Prostate gland (tissue), 2 donors: ENCODE results near the gene PEX6. TPM values are rescaled to one million over a fixed set of nuclear protein-coding genes. Genes with fewer than 3 reads are reported as not detected.

Experiments used
- DNase-seq: peaks from one replicate; pipeline ENCODE4 v3.0.0-alpha.2; 2019; ENCODE audit warnings: low spot score
- H3K27ac ChIP-seq, 2 donors: fragments of 200-600 bp; sonication (generic); 2 replicates each; pipeline ENCODE4 v1.5.1; 2017 to 2019
- H3K27me3 ChIP-seq: fragments of 200-600 bp; sonication (generic); replicated peaks from 2 replicates; pipeline ENCODE4 v1.5.1; 2019; ENCODE audit not compliant: insufficient read depth
- H3K36me3 ChIP-seq, 2 donors: fragments of 200-600 bp; sonication (generic); 1 replicate in 1 of 2; 2 replicates in 1 of 2; pipeline versions ENCODE4 v1.5.1 to v1.8.1; 2017 to 2019
- H3K4me1 ChIP-seq: fragments of 200-600 bp; sonication (generic); replicated peaks from 2 replicates; pipeline ENCODE4 v1.5.1; 2019
- H3K4me3 ChIP-seq, 2 donors: fragments of 200-600 bp; sonication (generic); 2 replicates each; pipeline ENCODE4 v1.5.1; 2017 to 2019
- H3K9me3 ChIP-seq: fragments of 200-600 bp; sonication (generic); 2 replicates; pipeline ENCODE4 v1.5.1; 2017
- CTCF ChIP-seq, 4 experiments: fragments of 200-600 bp in 2 of 4; fragments of 450-650 bp in 2 of 4; sonication (generic) in 2 of 4; IDR thresholded peaks; 1 replicate in 3 of 4; 2 replicates in 1 of 4; pipeline ENCODE4 v1.5.1; 2016 to 2019; ENCODE audit warnings: antibody characterized with exemption in 4 of 4, mild to moderate bottlenecking in 2 of 4, moderate library complexity in 2 of 4
- POLR2A ChIP-seq: fragments of 450-650 bp; IDR thresholded peaks from one replicate; pipeline ENCODE4 v1.6.1; 2016; ENCODE audit warnings: antibody characterized with exemption, mild to moderate bottlenecking
- POLR2AphosphoS5 ChIP-seq: sonication (generic); formaldehyde crosslinking; IDR thresholded peaks from one replicate; pipeline ENCODE4 v1.6.1; 2017; ENCODE audit warnings: antibody characterized with exemption
- WGBS: methylation state at CpG from one replicate; pipeline ENCODE4 v1.1.5; 2018; 5-methylcytosine and 5-hydroxymethylcytosine counted together
- intact Hi-C: fragments of 100-400 bp; cut with DNase I; formaldehyde crosslinking; loops from one replicate; pipeline ENCODE4 v1.14.2; 2022
- total RNA-seq, 2 donors: library from RNA; depleted of rRNA; stranded (reverse); fragments of >200 nt; gene quantifications; one replicate each; pipeline ENCODE4 v1.1.0, GENCODE V29; 2016

The PEX6 gene
- total RNA-seq, 2 donors from 2014 or later: 23.9 to 57.9 TPM

GRCh38 chr6:43020847-43021246, 41.9 kb upstream of the PEX6 start:
- peak overlapping the region; percentile 83 to 84 for H3K27ac ChIP-seq
- no peaks in the 10 kb centered on the region for H3K27me3 ChIP-seq
- peak overlapping the region; percentile 85 to 88 for H3K4me3 ChIP-seq
- no peaks in the 10 kb centered on the region for H3K9me3 ChIP-seq
- intact Hi-C loops: no loop called here
- peaks cover 2 to 25% of the 10 kb centered on the region in 2 donors for H3K36me3 ChIP-seq
- H3K4me1 ChIP-seq: peaks cover 7% of the 10 kb centered on the region
- DNase-seq: no peak
- TF ChIP-seq CTCF (IDR thresholded peaks at IDR 0.05) (no peak), POLR2A (no peak), POLR2AphosphoS5 (no peak)
- 46% methylated on average over 5 of the region's 5 CpGs for WGBS

- Histone ChIP-seq H3K27me3 (no peaks in the 10 kb centered on the region), H3K27ac (peak overlapping the region in 1 of 2 donors; percentile 83), H3K9me3 (no peaks in the 10 kb centered on the region), H3K4me3 (no peak overlapping the region), H3K36me3 (peaks cover 2 to 18% of the 10 kb centered on the region in 2 donors), H3K4me1 (peaks cover 8% of the 10 kb centered on the region)
- WGBS: 89% methylated on average over 3 of the region's 3 CpGs
- intact Hi-C loops: no loop called here
- TF ChIP-seq POLR2AphosphoS5 (no peak), POLR2A (no peak), CTCF (IDR thresholded peaks at IDR 0.05) (no peak)
- no peak for DNase-seq
Observed at GRCh38 chr6:43020052-43020705, 41.2 kb upstream of the PEX6 start.

GRCh38 chr6:43019152-43019551, 40.2 kb upstream of the PEX6 start:
- TF ChIP-seq POLR2AphosphoS5 (no peak), CTCF (IDR thresholded peaks at IDR 0.05) (no peak), POLR2A (no peak)
- H3K4me1 ChIP-seq: peaks cover 8% of the 10 kb centered on the region
- H3K27me3 ChIP-seq: no peaks in the 10 kb centered on the region
- intact Hi-C loops: loop anchor here (10.0 kb wide), 1 partner anchor 46 kb away; no protein-coding TSS in a partner anchor
- H3K9me3 ChIP-seq: no peaks in the 10 kb centered on the region
- no peak overlapping the region for H3K27ac ChIP-seq
- DNase-seq: no peak
- WGBS: 87% methylated on average over 2 of the region's 2 CpGs
- H3K36me3 ChIP-seq: peaks cover 2 to 15% of the 10 kb centered on the region in 2 donors
- H3K4me3 ChIP-seq: no peak overlapping the region

GRCh38 chr6:43016943-43017334, 38.0 kb upstream of the PEX6 start:
- H3K4me3 ChIP-seq: no peak overlapping the region
- intact Hi-C loops: loop anchor here (10.0 kb wide), 1 partner anchor 48 kb away; no protein-coding TSS in a partner anchor
- WGBS: 88% methylated on average over 12 of the region's 12 CpGs
- no peaks in the 10 kb centered on the region for H3K27me3 ChIP-seq
- H3K4me1 ChIP-seq: peaks cover 8% of the 10 kb centered on the region
- no peak for TF ChIP-seq POLR2AphosphoS5
- no peak for TF ChIP-seq CTCF (IDR thresholded peaks at IDR 0.05)
- TF ChIP-seq POLR2A: no peak
- DNase-seq: no peak
- H3K9me3 ChIP-seq: no peaks in the 10 kb centered on the region
- H3K27ac ChIP-seq: no peak overlapping the region
- peaks cover 2 to 15% of the 10 kb centered on the region in 2 donors for H3K36me3 ChIP-seq
